Loucy (cell line): Measurements from ENCODE around the gene MAP3K10.

Experiments
- H2AFZ ChIP-seq: fragments of 200-600 bp; sonication (generic); 2 replicates; pipeline ENCODE4 v1.6.0; 2016; ENCODE audit warnings: antibody characterized with exemption, mild to moderate bottlenecking, low read length, moderate library complexity
- H3F3A ChIP-seq: fragments of 200-600 bp; 2 replicates; pipeline ENCODE4 v1.6.0; 2016; ENCODE audit warnings: antibody characterized with exemption, low read depth, mild to moderate bottlenecking
- H3K27me3 ChIP-seq: fragments of 200-600 bp; sonication (generic); 2 replicates; pipeline ENCODE4 v1.6.1; 2014; ENCODE audit warnings: low read length, mild to moderate bottlenecking; ENCODE audit not compliant: insufficient read depth, poor library complexity, severe bottlenecking
- H3K36me3 ChIP-seq: fragments of 200-600 bp; sonication (generic); 2 replicates; pipeline ENCODE4 v1.6.1; 2016; ENCODE audit warnings: low read length; ENCODE audit not compliant: insufficient read depth
- H3K4me1 ChIP-seq: fragments of 200-600 bp; sonication (generic); 2 replicates; pipeline ENCODE4 v1.5.1; 2014; ENCODE audit warnings: low read length, mild to moderate bottlenecking; ENCODE audit not compliant: insufficient read depth, poor library complexity, severe bottlenecking
- H3K4me2 ChIP-seq: fragments of 200-600 bp; sonication (generic); 2 replicates; pipeline ENCODE4 v1.6.0; 2014; ENCODE audit warnings: antibody characterized with exemption, low read length, low read depth, mild to moderate bottlenecking; ENCODE audit not compliant: poor library complexity, severe bottlenecking
- H3K4me3 ChIP-seq: fragments of 200-600 bp; sonication (generic); 2 replicates; pipeline ENCODE4 v1.5.1; 2014; ENCODE audit warnings: low read length, mild to moderate bottlenecking, mixed read lengths; ENCODE audit not compliant: poor library complexity, severe bottlenecking
- H3K79me2 ChIP-seq: fragments of 200-600 bp; sonication (generic); 2 replicates; pipeline ENCODE4 v1.6.1; 2014; ENCODE audit warnings: low read length; ENCODE audit not compliant: insufficient read depth
- H3K9ac ChIP-seq: fragments of 200-600 bp; sonication (generic); 2 replicates; pipeline ENCODE4 v1.6.0; 2014; ENCODE audit warnings: mild to moderate bottlenecking, low read depth, low read length, moderate library complexity; ENCODE audit not compliant: poor library complexity, severe bottlenecking
- H3K9me2 ChIP-seq: fragments of 200-600 bp; sonication (generic); replicated peaks from 2 replicates; pipeline ENCODE4 v1.6.1; 2016; ENCODE audit warnings: low read depth, low read length, mixed read lengths
- H3K9me3 ChIP-seq: fragments of 200-600 bp; sonication (generic); 2 replicates; pipeline ENCODE4 v1.6.1; 2014; ENCODE audit warnings: mild to moderate bottlenecking, antibody characterized with exemption, low read length, low read depth; ENCODE audit not compliant: insufficient read depth
- H4K20me1 ChIP-seq: fragments of 200-600 bp; sonication (generic); 2 replicates; pipeline ENCODE4 v1.6.0; 2014; ENCODE audit warnings: antibody characterized with exemption, low read length, mild to moderate bottlenecking; ENCODE audit not compliant: insufficient read depth, poor library complexity, severe bottlenecking
- CTCF ChIP-seq: fragments of 200-600 bp; sonication (generic); conservative IDR thresholded peaks from 2 replicates; pipeline ENCODE4 v1.5.1; 2014; ENCODE audit warnings: mild to moderate bottlenecking, antibody characterized with exemption, low read length
- EZH2phosphoT487 ChIP-seq: fragments of 200-600 bp; IDR thresholded peaks from 2 replicates; pipeline ENCODE4 v1.6.1; 2018; ENCODE audit warnings: antibody characterized with exemption, mild to moderate bottlenecking, moderate library complexity, borderline replicate concordance

The MAP3K10 gene

GRCh38 chr19:40255619-40256166, 64.5 kb downstream of the MAP3K10 start:
- H3K36me3 ChIP-seq = peaks cover 58% of the 10 kb centered on the region; the same call in 1 of the 2 replicates
- peaks cover 41% of the 10 kb centered on the region; the same call in 1 of the 2 replicates for H3K79me2 ChIP-seq
- no peak overlapping the region for H3K9ac ChIP-seq
- H3F3A ChIP-seq = no peaks in the 10 kb centered on the region
- H3K9me3 ChIP-seq = no peaks in the 10 kb centered on the region
- no peaks in the 10 kb centered on the region for H3K27me3 ChIP-seq
- H2AFZ ChIP-seq = no peak overlapping the region
- H4K20me1 ChIP-seq = peaks cover 8% of the 10 kb centered on the region
- H3K4me2 ChIP-seq = no peak overlapping the region
- H3K4me3 ChIP-seq = no peak overlapping the region
- no peaks in the 10 kb centered on the region for H3K9me2 ChIP-seq
- TF ChIP-seq CTCF (no peak), EZH2phosphoT487 (no peak)
- H3K4me1 ChIP-seq = no peaks in the 10 kb centered on the region

GRCh38 chr19:40256512-40256911, 65.3 kb downstream of the MAP3K10 start:
- no peaks in the 10 kb centered on the region for H3F3A ChIP-seq
- H2AFZ ChIP-seq = no peak overlapping the region
- H3K9ac ChIP-seq = no peak overlapping the region
- no peaks in the 10 kb centered on the region for H3K9me3 ChIP-seq
- peaks cover 43% of the 10 kb centered on the region; the same call in 1 of the 2 replicates for H3K79me2 ChIP-seq
- H3K36me3 ChIP-seq = peaks cover 52% of the 10 kb centered on the region; the same call in 1 of the 2 replicates
- peaks cover 10% of the 10 kb centered on the region for H4K20me1 ChIP-seq
- no peak overlapping the region for H3K4me3 ChIP-seq
- TF ChIP-seq EZH2phosphoT487 (no peak), CTCF (no peak)
- H3K9me2 ChIP-seq = no peaks in the 10 kb centered on the region
- no peaks in the 10 kb centered on the region for H3K4me1 ChIP-seq
- H3K4me2 ChIP-seq = no peak overlapping the region
- no peaks in the 10 kb centered on the region for H3K27me3 ChIP-seq

DNA sequence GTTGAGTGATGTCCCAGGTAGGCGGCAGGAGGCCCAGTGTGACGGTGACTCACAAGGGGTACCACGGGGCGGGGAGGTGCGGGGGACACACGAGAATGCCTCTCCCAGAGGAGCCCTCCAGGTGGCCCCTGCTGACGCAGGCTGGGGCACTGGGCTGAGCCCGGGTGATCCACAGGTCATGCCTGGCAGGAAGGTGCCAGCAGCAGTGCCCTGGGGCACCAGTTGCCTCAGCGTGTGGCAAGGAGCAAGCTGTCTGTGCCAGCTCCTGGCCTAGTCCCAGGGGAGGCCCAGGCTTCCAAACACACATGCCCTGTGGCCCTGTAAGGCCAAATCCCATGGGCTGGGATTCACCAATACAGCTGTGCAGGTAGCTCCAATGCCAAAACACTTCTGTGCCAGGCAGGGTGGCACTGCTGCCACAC, 65.9 kb downstream of the MAP3K10 start:
- Histone ChIP-seq H4K20me1 (peaks cover 10% of the 10 kb centered on the region), H3F3A (no peaks in the 10 kb centered on the region), H3K4me3 (no peak overlapping the region), H3K36me3 (peaks cover 48% of the 10 kb centered on the region; the same call in 1 of the 2 replicates), H3K9ac (no peak overlapping the region), H3K4me1 (no peaks in the 10 kb centered on the region), H3K79me2 (peaks cover 41% of the 10 kb centered on the region; the same call in 1 of the 2 replicates), H3K27me3 (no peaks in the 10 kb centered on the region), H3K9me3 (no peaks in the 10 kb centered on the region), H3K9me2 (no peaks in the 10 kb centered on the region), H2AFZ (no peak overlapping the region), H3K4me2 (no peak overlapping the region)
- TF ChIP-seq CTCF (no peak), EZH2phosphoT487 (no peak)
